GM21576 (cell line): ENCODE results near the gene ANAPC16.

ENCODE experiments used
- ATAC-seq: cut with Tn5 transposase; IDR thresholded peaks from one replicate; pipeline ENCODE4 v1.9.1; 2021; ENCODE audit warnings: mild to moderate bottlenecking, moderate library complexity; ENCODE audit not compliant: unreplicated experiment

Gene ANAPC16

GRCh38 chr10:72242675-72243074, 26.9 kb downstream of the ANAPC16 start:
- no peak for ATAC-seq

- no peak for ATAC-seq
Observed at GRCh38 chr10:72243822-72244437, 28.1 kb downstream of the ANAPC16 start.

- no peak for ATAC-seq
Observed at GRCh38 chr10:72244573-72245038, 28.8 kb downstream of the ANAPC16 start.

- ATAC-seq = no peak
Observed at GRCh38 chr10:72245949-72246525, 30.2 kb downstream of the ANAPC16 start.

- peak; percentile 73 for ATAC-seq
Observed at GRCh38 chr10:72248468-72249151, 32.8 kb downstream of the ANAPC16 start.

GRCh38 chr10:72249176-72249862, 33.5 kb downstream of the ANAPC16 start:
- ATAC-seq = peak; percentile 2

GRCh38 chr10:72250666-72251065, 34.9 kb downstream of the ANAPC16 start:
- no peak for ATAC-seq

GRCh38 chr10:72251635-72252034, 35.8 kb downstream of the ANAPC16 start:
- ATAC-seq = no peak

GRCh38 chr10:72252972-72253371, 37.2 kb downstream of the ANAPC16 start:
- ATAC-seq = no peak

GRCh38 chr10:72253578-72253977, 37.8 kb downstream of the ANAPC16 start:
- ATAC-seq = no peak

- ATAC-seq = no peak
Observed at GRCh38 chr10:72254813-72255568, 39.2 kb downstream of the ANAPC16 start.

GRCh38 chr10:72255977-72256729, 40.3 kb downstream of the ANAPC16 start:
- no peak for ATAC-seq

GRCh38 chr10:72257051-72257892, 41.5 kb downstream of the ANAPC16 start:
- no peak for ATAC-seq

GRCh38 chr10:72258617-72259016, 42.8 kb downstream of the ANAPC16 start:
- no peak for ATAC-seq

GRCh38 chr10:72259491-72260238, 43.9 kb downstream of the ANAPC16 start:
- ATAC-seq = no peak

- peak; percentile 45 for ATAC-seq
Observed at GRCh38 chr10:72260239-72260975, 44.6 kb downstream of the ANAPC16 start.

- ATAC-seq = peak; percentile 45
Observed at GRCh38 chr10:72260976-72261783, 45.4 kb downstream of the ANAPC16 start.
